Esophagus squamous epithelium (tissue), 4 donors: Measurements from ENCODE around the gene LRFN3.

Source experiments
- POLR2A ChIP-seq, 4 donors: fragments of 450-650 bp; IDR thresholded peaks; one replicate each; pipeline ENCODE4 v1.6.1; 2017; ENCODE audit warnings: antibody characterized with exemption in 4 of 4, mild to moderate bottlenecking in 4 of 4, moderate library complexity in 3 of 4
- TF ChIP-seq, protein P1 (sequence below), 6 experiments: fragments of 450-650 bp in 4 of 6; fragments of 200-600 bp in 2 of 6; sonication (generic) in 2 of 6; IDR thresholded peaks; one replicate each; pipeline ENCODE4 v1.5.1; 2016 to 2019; ENCODE audit warnings: antibody characterized with exemption in 6 of 6, mild to moderate bottlenecking in 4 of 6, moderate library complexity in 4 of 6

GRCh38 chr19:35986664-35987570, 50.7 kb downstream of the LRFN3 start:
- TF ChIP-seq, protein P1, sequence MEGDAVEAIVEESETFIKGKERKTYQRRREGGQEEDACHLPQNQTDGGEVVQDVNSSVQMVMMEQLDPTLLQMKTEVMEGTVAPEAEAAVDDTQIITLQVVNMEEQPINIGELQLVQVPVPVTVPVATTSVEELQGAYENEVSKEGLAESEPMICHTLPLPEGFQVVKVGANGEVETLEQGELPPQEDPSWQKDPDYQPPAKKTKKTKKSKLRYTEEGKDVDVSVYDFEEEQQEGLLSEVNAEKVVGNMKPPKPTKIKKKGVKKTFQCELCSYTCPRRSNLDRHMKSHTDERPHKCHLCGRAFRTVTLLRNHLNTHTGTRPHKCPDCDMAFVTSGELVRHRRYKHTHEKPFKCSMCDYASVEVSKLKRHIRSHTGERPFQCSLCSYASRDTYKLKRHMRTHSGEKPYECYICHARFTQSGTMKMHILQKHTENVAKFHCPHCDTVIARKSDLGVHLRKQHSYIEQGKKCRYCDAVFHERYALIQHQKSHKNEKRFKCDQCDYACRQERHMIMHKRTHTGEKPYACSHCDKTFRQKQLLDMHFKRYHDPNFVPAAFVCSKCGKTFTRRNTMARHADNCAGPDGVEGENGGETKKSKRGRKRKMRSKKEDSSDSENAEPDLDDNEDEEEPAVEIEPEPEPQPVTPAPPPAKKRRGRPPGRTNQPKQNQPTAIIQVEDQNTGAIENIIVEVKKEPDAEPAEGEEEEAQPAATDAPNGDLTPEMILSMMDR (IDR thresholded peaks at IDR 0.05), result no peak
- no peak for TF ChIP-seq POLR2A (IDR thresholded peaks at IDR 0.05)
